WTC11 (cell line): Measurements from ENCODE around the gene DCAF11. TPM values are rescaled to one million over a fixed set of nuclear protein-coding genes. Genes with fewer than 3 reads are reported as not detected.

Experiments
- ATAC-seq: fragments of 200-7000 bp; cut with Tn5 transposase; 2 replicates; pipeline ENCODE4 v1.10.0; 2021; ENCODE audit warnings: mild to moderate bottlenecking, moderate library complexity
- CTCF ChIA-PET: fragments of 300-600 bp; sonication (Branson Sonifier 250); formaldehyde crosslinking; loops from one replicate; lab custom pipeline; 2021; ENCODE audit warnings: antibody characterized with exemption; lab: Charles Lee
- POLR2A ChIA-PET: fragments of 350-600 bp; sonication (Branson Sonifier 250); formaldehyde crosslinking; loops from one replicate; lab custom pipeline; 2021; ENCODE audit warnings: antibody characterized with exemption; lab: Charles Lee
- DNase-seq: peaks from one replicate; pipeline ENCODE4 v3.0.0; 2021; ENCODE audit warnings: low spot score
- H3K27ac Mint-ChIP-seq: 2 replicates; pipeline ENCODE4 v1.8.0; 2021; ENCODE audit warnings: mixed read lengths
- H3K27me3 Mint-ChIP-seq: 2 replicates; pipeline ENCODE4 v1.8.0; 2021; ENCODE audit warnings: low read depth, mild to moderate bottlenecking, moderate library complexity, mixed read lengths
- H3K36me3 Mint-ChIP-seq: 2 replicates; pipeline ENCODE4 v1.8.0; 2021; ENCODE audit warnings: mixed read lengths
- H3K4me1 Mint-ChIP-seq: 2 replicates; pipeline ENCODE4 v1.8.0; 2022; ENCODE audit warnings: mixed read lengths
- H3K4me3 Mint-ChIP-seq: 2 replicates; pipeline ENCODE4 v1.8.0; 2021; ENCODE audit warnings: mild to moderate bottlenecking, moderate library complexity, mixed read lengths
- H3K9me3 Mint-ChIP-seq: 2 replicates; pipeline ENCODE4 v1.8.0; 2021; ENCODE audit warnings: mixed read lengths
- ATF3 ChIP-seq: sonication (generic); formaldehyde crosslinking; conservative IDR thresholded peaks from 2 replicates; pipeline ENCODE4 v1.8.1; 2022; ENCODE audit warnings: mild to moderate bottlenecking, missing genetic modification reagents
- CBFB ChIP-seq: sonication (generic); formaldehyde crosslinking; IDR thresholded peaks from 2 replicates; pipeline ENCODE4 v1.8.1; 2022; ENCODE audit warnings: mild to moderate bottlenecking, low read depth, missing genetic modification reagents
- ELF4 ChIP-seq: sonication (generic); formaldehyde crosslinking; IDR thresholded peaks from 2 replicates; pipeline ENCODE4 v1.8.1; 2022; ENCODE audit warnings: low read depth, mild to moderate bottlenecking, moderate library complexity, missing genetic modification reagents
- EMX1 ChIP-seq: fragments of 250-450 bp; sonication (Bioruptor Pico); IDR thresholded peaks from 2 replicates; pipeline ENCODE4 v1.8.0; 2021; ENCODE audit warnings: mild to moderate bottlenecking
- FOXP1 ChIP-seq: sonication (generic); formaldehyde crosslinking; IDR thresholded peaks from 2 replicates; pipeline ENCODE4 v1.8.0; 2022; ENCODE audit warnings: missing genetic modification reagents, mild to moderate bottlenecking, moderate library complexity, borderline replicate concordance
- FOXP4 ChIP-seq: sonication (generic); formaldehyde crosslinking; IDR thresholded peaks from 2 replicates; pipeline ENCODE4 v1.8.0; 2022; ENCODE audit warnings: mild to moderate bottlenecking, missing genetic modification reagents
- JAZF1 ChIP-seq: fragments of 250-450 bp; sonication (Bioruptor Pico); IDR thresholded peaks from 2 replicates; pipeline ENCODE4 v1.9.0; 2021; ENCODE audit warnings: moderate library complexity, mild to moderate bottlenecking, inconsistent platforms
- MLX ChIP-seq: sonication (generic); formaldehyde crosslinking; IDR thresholded peaks from 2 replicates; pipeline ENCODE4 v1.8.1; 2023; ENCODE audit warnings: mild to moderate bottlenecking, missing genetic modification reagents, moderate library complexity
- NFATC4 ChIP-seq: fragments of 250-450 bp; sonication (Bioruptor Pico); IDR thresholded peaks from 2 replicates; pipeline ENCODE4 v1.9.0; 2021; ENCODE audit warnings: mild to moderate bottlenecking
- OVOL2 ChIP-seq: fragments of 250-450 bp; sonication (Bioruptor Pico); IDR thresholded peaks from 2 replicates; pipeline ENCODE4 v1.9.0; 2021; ENCODE audit warnings: mild to moderate bottlenecking, borderline replicate concordance
- ZNF317 ChIP-seq: sonication (generic); formaldehyde crosslinking; IDR thresholded peaks from 2 replicates; pipeline ENCODE4 v1.8.1; 2023; ENCODE audit warnings: low read depth, mild to moderate bottlenecking, moderate library complexity, missing genetic modification reagents, borderline replicate concordance
- ZNF532 ChIP-seq: fragments of 250-450 bp; sonication (Bioruptor Pico); IDR thresholded peaks from 2 replicates; pipeline ENCODE4 v1.9.0; 2021; ENCODE audit warnings: mild to moderate bottlenecking, borderline replicate concordance
- total RNA-seq: library from RNA; stranded (reverse); gene quantifications from 3 replicates; pipeline ENCODE4 v1.2.3, GENCODE V29; 2021
- TF ChIP-seq, protein P1 (sequence below): sonication (generic); formaldehyde crosslinking; IDR thresholded peaks from 2 replicates; pipeline ENCODE4 v1.8.0; 2023; ENCODE audit warnings: missing genetic modification reagents, mild to moderate bottlenecking, borderline replicate concordance
- TF ChIP-seq, protein P2 (sequence below): fragments of 200-600 bp; IDR thresholded peaks from 2 replicates; pipeline ENCODE4 v1.8.0; 2022; ENCODE audit warnings: antibody characterized with exemption
- TF ChIP-seq, protein P3 (sequence below): sonication (generic); formaldehyde crosslinking; IDR thresholded peaks from 2 replicates; pipeline ENCODE4 v1.8.1; 2022; ENCODE audit warnings: missing genetic modification reagents, borderline replicate concordance
- TF ChIP-seq, protein P4 (sequence below): sonication (generic); formaldehyde crosslinking; IDR thresholded peaks from 2 replicates; pipeline ENCODE4 v1.8.0; 2023; ENCODE audit warnings: mild to moderate bottlenecking, missing genetic modification reagents

Gene DCAF11
- total RNA-seq, 1 experiment from 2014 or later, result 73.6 TPM

DNA sequence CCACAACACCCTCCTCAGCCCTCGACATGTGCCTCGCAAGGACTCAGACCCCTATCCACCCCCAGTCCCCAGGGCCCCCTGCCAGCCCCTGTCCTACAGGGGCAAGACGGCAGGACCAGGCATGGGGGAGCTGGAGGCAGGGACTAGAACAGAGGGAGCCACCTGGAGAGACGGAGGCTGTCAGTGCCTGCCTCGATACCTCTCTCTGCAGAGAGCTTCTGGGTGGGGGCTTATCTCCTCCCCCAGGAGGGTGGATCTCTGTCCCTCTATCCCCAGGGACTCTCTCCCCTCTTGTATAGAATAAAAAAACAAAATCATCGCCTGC, 45.2 kb upstream of the DCAF11 start (continued):
- TF ChIP-seq ATF3 (CRISPR knock-in tag) (no peak), ZNF317 (no peak), EMX1 (CRISPR knock-in tag) (no peak)

GRCh38 chr14:24070285-24071143, 44.1 kb upstream of the DCAF11 start:
- no peak overlapping the region for H3K27ac Mint-ChIP-seq
- no peaks in the 10 kb centered on the region for H3K36me3 Mint-ChIP-seq
- H3K4me3 Mint-ChIP-seq, result no peak overlapping the region
- POLR2A ChIA-PET, result interaction anchor here (2.0 kb wide), 1 partner anchor 10 kb away, joined by 8 read pairs; no protein-coding TSS in a partner anchor
- no peak for ATAC-seq
- H3K27me3 Mint-ChIP-seq, result no peaks in the 10 kb centered on the region
- H3K4me1 Mint-ChIP-seq, result no peaks in the 10 kb centered on the region
- CTCF ChIA-PET, result interaction anchor here (1.0 to 2.5 kb wide), 4 partner anchors 12 to 38 kb away, joined by 3 to 11 read pairs (median 8); no protein-coding TSS in a partner anchor
- no peaks in the 10 kb centered on the region for H3K9me3 Mint-ChIP-seq
- DNase-seq, result no peak
- no peak for TF ChIP-seq ZNF532 (CRISPR knock-in tag)
- TF ChIP-seq FOXP4, result no peak
- no peak for TF ChIP-seq NFATC4 (CRISPR knock-in tag)
- TF ChIP-seq JAZF1 (CRISPR knock-in tag), result no peak
- no peak for TF ChIP-seq MLX (CRISPR knock-in tag)
- no peak for TF ChIP-seq ELF4
- TF ChIP-seq CBFB (CRISPR knock-in tag), result no peak
- TF ChIP-seq, protein P1, sequence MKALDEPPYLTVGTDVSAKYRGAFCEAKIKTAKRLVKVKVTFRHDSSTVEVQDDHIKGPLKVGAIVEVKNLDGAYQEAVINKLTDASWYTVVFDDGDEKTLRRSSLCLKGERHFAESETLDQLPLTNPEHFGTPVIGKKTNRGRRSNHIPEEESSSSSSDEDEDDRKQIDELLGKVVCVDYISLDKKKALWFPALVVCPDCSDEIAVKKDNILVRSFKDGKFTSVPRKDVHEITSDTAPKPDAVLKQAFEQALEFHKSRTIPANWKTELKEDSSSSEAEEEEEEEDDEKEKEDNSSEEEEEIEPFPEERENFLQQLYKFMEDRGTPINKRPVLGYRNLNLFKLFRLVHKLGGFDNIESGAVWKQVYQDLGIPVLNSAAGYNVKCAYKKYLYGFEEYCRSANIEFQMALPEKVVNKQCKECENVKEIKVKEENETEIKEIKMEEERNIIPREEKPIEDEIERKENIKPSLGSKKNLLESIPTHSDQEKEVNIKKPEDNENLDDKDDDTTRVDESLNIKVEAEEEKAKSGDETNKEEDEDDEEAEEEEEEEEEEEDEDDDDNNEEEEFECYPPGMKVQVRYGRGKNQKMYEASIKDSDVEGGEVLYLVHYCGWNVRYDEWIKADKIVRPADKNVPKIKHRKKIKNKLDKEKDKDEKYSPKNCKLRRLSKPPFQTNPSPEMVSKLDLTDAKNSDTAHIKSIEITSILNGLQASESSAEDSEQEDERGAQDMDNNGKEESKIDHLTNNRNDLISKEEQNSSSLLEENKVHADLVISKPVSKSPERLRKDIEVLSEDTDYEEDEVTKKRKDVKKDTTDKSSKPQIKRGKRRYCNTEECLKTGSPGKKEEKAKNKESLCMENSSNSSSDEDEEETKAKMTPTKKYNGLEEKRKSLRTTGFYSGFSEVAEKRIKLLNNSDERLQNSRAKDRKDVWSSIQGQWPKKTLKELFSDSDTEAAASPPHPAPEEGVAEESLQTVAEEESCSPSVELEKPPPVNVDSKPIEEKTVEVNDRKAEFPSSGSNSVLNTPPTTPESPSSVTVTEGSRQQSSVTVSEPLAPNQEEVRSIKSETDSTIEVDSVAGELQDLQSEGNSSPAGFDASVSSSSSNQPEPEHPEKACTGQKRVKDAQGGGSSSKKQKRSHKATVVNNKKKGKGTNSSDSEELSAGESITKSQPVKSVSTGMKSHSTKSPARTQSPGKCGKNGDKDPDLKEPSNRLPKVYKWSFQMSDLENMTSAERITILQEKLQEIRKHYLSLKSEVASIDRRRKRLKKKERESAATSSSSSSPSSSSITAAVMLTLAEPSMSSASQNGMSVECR (CRISPR knock-in tag), result no peak
- no peak for TF ChIP-seq FOXP1
- TF ChIP-seq, protein P2, sequence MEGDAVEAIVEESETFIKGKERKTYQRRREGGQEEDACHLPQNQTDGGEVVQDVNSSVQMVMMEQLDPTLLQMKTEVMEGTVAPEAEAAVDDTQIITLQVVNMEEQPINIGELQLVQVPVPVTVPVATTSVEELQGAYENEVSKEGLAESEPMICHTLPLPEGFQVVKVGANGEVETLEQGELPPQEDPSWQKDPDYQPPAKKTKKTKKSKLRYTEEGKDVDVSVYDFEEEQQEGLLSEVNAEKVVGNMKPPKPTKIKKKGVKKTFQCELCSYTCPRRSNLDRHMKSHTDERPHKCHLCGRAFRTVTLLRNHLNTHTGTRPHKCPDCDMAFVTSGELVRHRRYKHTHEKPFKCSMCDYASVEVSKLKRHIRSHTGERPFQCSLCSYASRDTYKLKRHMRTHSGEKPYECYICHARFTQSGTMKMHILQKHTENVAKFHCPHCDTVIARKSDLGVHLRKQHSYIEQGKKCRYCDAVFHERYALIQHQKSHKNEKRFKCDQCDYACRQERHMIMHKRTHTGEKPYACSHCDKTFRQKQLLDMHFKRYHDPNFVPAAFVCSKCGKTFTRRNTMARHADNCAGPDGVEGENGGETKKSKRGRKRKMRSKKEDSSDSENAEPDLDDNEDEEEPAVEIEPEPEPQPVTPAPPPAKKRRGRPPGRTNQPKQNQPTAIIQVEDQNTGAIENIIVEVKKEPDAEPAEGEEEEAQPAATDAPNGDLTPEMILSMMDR, result no peak
- TF ChIP-seq OVOL2 (CRISPR knock-in tag), result no peak
- TF ChIP-seq, protein P3, sequence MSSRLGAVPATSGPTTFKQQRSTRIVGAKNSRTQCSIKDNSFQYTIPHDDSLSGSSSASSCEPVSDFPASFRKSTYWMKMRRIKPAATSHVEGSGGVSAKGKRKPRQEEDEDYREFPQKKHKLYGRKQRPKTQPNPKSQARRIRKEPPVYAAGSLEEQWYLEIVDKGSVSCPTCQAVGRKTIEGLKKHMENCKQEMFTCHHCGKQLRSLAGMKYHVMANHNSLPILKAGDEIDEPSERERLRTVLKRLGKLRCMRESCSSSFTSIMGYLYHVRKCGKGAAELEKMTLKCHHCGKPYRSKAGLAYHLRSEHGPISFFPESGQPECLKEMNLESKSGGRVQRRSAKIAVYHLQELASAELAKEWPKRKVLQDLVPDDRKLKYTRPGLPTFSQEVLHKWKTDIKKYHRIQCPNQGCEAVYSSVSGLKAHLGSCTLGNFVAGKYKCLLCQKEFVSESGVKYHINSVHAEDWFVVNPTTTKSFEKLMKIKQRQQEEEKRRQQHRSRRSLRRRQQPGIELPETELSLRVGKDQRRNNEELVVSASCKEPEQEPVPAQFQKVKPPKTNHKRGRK (CRISPR knock-in tag), result no peak
- TF ChIP-seq, protein P4, sequence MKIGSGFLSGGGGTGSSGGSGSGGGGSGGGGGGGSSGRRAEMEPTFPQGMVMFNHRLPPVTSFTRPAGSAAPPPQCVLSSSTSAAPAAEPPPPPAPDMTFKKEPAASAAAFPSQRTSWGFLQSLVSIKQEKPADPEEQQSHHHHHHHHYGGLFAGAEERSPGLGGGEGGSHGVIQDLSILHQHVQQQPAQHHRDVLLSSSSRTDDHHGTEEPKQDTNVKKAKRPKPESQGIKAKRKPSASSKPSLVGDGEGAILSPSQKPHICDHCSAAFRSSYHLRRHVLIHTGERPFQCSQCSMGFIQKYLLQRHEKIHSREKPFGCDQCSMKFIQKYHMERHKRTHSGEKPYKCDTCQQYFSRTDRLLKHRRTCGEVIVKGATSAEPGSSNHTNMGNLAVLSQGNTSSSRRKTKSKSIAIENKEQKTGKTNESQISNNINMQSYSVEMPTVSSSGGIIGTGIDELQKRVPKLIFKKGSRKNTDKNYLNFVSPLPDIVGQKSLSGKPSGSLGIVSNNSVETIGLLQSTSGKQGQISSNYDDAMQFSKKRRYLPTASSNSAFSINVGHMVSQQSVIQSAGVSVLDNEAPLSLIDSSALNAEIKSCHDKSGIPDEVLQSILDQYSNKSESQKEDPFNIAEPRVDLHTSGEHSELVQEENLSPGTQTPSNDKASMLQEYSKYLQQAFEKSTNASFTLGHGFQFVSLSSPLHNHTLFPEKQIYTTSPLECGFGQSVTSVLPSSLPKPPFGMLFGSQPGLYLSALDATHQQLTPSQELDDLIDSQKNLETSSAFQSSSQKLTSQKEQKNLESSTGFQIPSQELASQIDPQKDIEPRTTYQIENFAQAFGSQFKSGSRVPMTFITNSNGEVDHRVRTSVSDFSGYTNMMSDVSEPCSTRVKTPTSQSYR (CRISPR knock-in tag), result no peak
